ENCODE measurements around the gene GOSR2. TPM values are rescaled to one million over a fixed set of nuclear protein-coding genes. Genes with fewer than 3 reads are reported as not detected.

The GOSR2 gene
- total RNA-seq, 4 donors from 2014 or later, result 28.5 to 37.6 (median 30.3) TPM

GRCh38 chr17:46888727-46889126, 34.2 kb upstream of the GOSR2 start:
- 80% methylated on average over 1 of the region's 1 CpG for WGBS, 2 donors
- TF ChIP-seq CTCF (IDR thresholded peaks at IDR 0.05) (no peak), POLR2A (IDR thresholded peaks at IDR 0.05) (no peak)
- DNase-seq (ENCODE audit: low spot score in 2 of 2), result no peak
- no peak overlapping the region for H3K4me3 ChIP-seq (ENCODE audit: low read depth, poor library complexity, severe bottlenecking)
- intact Hi-C loops (cut with DNase I; ENCODE audit: low total_unique reads), result no loop called here

GRCh38 chr17:46889519-46889918, 33.4 kb upstream of the GOSR2 start:
- no peak for DNase-seq (ENCODE audit: low spot score in 2 of 2)
- no peak overlapping the region for H3K4me3 ChIP-seq (ENCODE audit: low read depth, poor library complexity, severe bottlenecking)
- 72 to 82% methylated on average over 4 of the region's 4 CpGs for WGBS, 2 donors
- intact Hi-C loops (cut with DNase I; ENCODE audit: low total_unique reads), result no loop called here
- no peak for TF ChIP-seq CTCF (IDR thresholded peaks at IDR 0.05)
- no peak for TF ChIP-seq POLR2A (IDR thresholded peaks at IDR 0.05)

- WGBS, 2 donors, result 47 to 60% methylated on average over 13 of the region's 13 CpGs
- intact Hi-C loops (cut with DNase I; ENCODE audit: low total_unique reads), result no loop called here
- no peak for TF ChIP-seq POLR2A (IDR thresholded peaks at IDR 0.05)
- TF ChIP-seq CTCF (IDR thresholded peaks at IDR 0.05), result no peak
- no peak overlapping the region for H3K4me3 ChIP-seq (ENCODE audit: low read depth, poor library complexity, severe bottlenecking)
- no peak for DNase-seq (ENCODE audit: low spot score in 2 of 2)
Observed at GRCh38 chr17:46889992-46890564, 32.9 kb upstream of the GOSR2 start.

GRCh38 chr17:46890638-46891037, 32.3 kb upstream of the GOSR2 start:
- 53 to 59% methylated on average over 6 of the region's 6 CpGs for WGBS, 2 donors
- H3K4me3 ChIP-seq (ENCODE audit: low read depth, poor library complexity, severe bottlenecking), result no peak overlapping the region
- TF ChIP-seq POLR2A (IDR thresholded peaks at IDR 0.05), result no peak
- TF ChIP-seq CTCF (IDR thresholded peaks at IDR 0.05), result no peak
- intact Hi-C loops (cut with DNase I; ENCODE audit: low total_unique reads), result no loop called here
- no peak for DNase-seq (ENCODE audit: low spot score in 2 of 2)

GRCh38 chr17:46892192-46892703, 30.7 kb upstream of the GOSR2 start:
- TF ChIP-seq CTCF (IDR thresholded peaks at IDR 0.05), result no peak
- no peak overlapping the region for H3K4me3 ChIP-seq (ENCODE audit: low read depth, poor library complexity, severe bottlenecking)
- 63 to 71% methylated on average over 4 of the region's 4 CpGs for WGBS, 2 donors
- DNase-seq (ENCODE audit: low spot score in 2 of 2), result no peak
- intact Hi-C loops (cut with DNase I; ENCODE audit: low total_unique reads), result no loop called here

GRCh38 chr17:46894024-46894423, 28.9 kb upstream of the GOSR2 start:
- TF ChIP-seq CTCF (IDR thresholded peaks at IDR 0.05) (no peak), POLR2A (IDR thresholded peaks at IDR 0.05) (no peak)
- intact Hi-C loops (cut with DNase I; ENCODE audit: low total_unique reads), result no loop called here

More at GRCh38 chr17:46894024-46894423, 28.9 kb upstream of the GOSR2 start:
- no peak for DNase-seq (ENCODE audit: low spot score in 2 of 2)
- H3K4me3 ChIP-seq (ENCODE audit: low read depth, poor library complexity, severe bottlenecking), result no peak overlapping the region
- 76 to 84% methylated on average over 9 of the region's 9 CpGs for WGBS, 2 donors
